COR-L47 (cell line): Measurements from ENCODE around the gene ACTMAP.
"Not testable (repeated sequence)": the region's sequence is repeated elsewhere in the genome, so short reads cannot be mapped to it uniquely, and the experiment has no call there.

Experiments used
- DNase-seq: peaks from one replicate; lab custom pipeline; 2025; lab: John Stamatoyannopoulos, UW

ACTMAP gene

DNA sequence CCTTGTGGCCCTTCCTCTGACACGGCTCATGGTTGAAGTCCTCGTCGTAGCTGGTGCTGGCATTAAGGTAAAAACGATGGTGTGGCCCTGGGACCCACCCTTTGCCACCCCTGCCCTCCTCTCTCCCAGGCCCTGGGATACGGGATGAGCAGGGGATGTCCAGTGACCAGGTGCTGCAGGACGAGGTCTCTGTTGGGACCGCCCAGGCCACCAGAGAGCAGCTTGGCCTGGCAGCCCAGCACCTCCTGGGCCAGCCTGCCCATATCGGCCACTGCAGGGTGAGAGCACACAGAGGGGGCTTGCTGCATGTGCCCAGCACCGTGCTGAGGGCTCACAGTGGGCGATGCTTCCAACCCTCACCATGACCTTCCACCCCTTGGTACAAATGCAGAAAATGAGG, 6.4 kb downstream of the ACTMAP start:
- DNase-seq, result no peak

DNA sequence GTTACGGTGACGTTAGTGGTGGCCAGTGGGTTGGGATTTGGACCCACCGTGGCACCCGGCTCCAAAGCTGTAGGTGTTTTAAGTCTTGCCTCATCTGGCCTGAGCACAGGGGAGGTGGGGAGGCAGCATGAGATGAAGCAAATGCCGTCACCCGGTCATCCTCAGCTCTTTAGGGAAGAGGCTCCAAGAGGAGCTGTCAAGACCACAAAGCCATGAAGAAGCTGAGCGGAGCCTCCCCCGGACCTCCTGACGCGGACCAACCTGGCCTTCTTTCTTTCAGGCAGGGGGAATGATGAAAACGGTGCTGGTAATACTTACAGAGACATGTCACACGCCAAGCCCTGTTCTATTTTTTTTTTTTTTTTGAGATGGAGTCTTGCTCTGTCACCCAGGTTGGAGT, 7.4 kb downstream of the ACTMAP start:
- DNase-seq, result no peak

DNA sequence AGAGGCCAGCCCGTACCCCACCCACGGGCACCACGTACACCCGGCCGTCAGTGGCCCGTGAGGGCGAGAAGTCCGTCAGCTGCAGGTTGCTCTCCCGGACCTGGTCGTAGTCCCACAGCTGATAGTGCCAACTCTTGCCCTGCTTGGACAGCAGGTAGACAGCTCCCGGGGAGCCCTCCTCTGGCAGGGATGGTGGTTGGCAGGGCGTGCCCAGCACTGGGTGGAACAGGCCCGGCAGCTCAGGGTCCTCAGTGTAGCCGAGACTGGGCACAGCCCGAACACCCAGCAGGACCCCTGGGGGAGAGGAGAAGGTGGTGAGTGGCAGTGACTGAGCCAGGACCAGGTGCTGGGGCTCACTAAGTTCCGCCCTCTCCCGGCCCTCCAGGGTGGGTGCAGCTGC, 7.8 kb downstream of the ACTMAP start:
- DNase-seq, result no peak

DNA sequence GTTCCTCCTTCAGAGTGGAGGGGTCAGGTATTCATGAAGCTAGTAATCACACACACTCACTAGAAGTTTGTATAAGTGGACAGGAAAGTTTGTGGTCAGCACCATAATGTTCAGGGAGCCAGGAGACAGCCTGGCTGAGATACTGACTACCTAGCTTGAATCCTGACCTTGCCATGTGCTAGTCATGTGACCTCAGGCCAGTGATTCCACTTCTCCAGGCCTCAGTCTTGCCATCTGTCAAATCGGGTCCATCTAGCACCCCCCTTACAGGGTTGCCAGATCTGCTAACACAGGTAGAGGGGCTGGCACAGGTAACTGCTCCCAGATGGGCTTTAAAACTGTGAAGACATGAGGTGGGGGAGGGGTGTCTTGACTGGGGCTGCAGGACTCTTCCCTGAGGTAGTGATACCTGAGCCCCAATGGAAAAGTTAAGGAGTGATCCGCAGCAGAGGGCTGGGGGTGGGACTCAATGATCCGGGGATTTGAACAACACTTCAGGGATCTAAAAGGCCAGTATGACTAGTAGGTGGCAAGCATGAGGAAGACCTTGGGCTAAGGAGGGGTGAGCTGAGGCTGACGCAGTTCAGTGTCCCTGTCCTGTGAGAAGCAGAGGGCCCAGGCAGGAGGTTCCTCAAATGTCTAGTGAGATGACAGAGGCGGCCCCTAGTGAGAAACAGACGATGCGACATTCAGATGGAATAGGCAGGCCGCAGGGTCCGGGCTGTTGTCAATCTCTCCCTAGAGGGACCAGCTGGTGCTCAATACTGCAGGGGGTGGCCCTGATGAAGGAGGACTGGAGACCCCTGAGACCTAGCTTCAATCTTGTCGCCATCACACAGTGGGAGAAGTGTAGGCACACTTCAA, 8.5 kb downstream of the ACTMAP start:
- no peak for DNase-seq

DNA sequence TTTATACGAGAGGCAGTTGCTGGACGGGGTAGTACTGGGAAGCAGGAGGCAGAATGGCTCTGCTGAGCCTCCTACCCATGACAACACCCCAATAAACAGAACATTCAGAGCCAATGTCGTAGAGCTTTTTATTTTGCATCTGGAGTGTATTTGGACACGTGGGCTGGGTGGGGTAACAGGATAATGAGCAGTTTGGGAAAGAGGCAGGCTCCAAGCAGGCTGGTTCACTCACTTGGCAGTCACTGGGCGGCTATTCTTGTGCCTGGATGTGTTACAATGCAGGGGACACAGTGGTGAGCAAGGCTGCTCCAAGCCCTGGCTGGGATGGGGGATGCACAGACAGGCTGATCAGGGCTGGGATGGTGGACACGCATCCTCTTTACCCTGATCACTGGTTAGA, 9.5 kb downstream of the ACTMAP start:
- no peak for DNase-seq

DNA sequence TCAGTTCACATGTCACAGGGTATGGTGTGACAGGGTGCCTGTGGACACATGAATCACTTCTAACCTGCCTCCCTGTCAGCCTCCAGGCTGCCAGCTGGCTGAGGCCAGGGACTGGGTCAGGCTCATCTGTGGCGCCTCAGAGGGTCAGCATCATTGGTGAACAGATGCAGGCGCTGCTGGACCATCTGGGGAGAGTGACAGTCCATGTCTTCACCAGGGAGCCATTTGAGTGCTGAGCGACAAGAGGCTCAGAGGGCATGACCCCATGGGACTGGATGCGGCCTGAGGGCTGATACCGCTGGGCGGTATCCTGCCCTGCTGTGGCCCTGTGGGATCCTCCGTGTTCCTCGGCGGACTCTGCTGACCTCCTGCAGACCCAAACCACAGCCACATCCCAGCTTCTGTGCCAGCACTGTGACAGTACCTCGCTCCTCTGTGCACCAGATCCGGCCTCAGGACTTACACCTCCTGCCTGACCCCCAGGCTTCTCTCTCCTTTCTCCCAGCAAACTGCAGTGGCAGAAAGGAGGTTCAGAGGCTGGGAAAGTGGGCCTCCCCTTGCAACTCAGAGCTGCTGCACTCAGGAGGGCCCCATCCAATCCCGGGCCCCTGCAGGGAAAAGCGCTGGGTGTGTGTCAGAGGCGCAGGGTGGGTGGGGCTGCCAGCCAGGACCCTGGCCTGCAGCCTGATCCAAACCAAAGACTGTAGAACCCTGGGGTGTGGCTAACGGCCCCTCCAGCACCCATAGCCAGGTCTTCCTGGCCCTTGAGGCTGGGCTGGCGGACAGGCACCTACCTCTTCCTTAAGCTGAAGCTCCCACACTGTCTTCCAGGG, 10.2 kb downstream of the ACTMAP start:
- no peak for DNase-seq

DNA sequence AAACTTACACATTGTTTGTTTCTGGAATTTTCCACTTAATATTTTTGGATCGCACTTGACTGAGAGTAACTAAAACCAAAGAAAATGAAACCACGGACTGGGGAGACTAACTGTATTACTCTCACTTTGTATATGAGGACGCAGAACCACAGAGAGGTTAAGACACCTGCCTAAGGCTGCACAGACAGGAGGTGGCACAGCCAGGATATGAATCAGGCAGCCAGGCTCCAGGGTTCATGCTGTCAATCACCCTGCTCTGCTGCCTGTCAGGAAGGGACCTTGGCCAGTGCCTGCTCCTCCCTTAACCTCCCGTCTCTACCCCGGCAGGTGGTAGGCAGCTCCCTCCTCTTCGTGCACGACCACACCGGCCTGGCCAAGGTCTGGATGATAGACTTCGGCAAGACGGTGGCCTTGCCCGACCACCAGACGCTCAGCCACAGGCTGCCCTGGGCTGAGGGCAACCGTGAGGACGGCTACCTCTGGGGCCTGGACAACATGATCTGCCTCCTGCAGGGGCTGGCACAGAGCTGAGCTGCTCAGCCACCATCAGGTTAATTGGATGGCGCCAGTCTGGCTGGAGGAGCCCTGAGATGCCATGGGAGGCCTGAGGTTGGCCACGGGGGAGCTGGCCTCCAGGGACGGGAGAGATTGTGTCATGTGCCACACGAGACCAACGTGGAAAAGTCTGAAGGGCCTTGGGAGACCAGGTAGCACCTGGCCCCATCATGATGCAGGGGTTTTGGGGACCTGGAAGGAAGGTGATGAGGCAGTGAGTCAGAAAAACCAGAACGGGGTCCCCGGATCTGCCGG, 11.0 kb downstream of the ACTMAP start:
- no peak for DNase-seq

DNA sequence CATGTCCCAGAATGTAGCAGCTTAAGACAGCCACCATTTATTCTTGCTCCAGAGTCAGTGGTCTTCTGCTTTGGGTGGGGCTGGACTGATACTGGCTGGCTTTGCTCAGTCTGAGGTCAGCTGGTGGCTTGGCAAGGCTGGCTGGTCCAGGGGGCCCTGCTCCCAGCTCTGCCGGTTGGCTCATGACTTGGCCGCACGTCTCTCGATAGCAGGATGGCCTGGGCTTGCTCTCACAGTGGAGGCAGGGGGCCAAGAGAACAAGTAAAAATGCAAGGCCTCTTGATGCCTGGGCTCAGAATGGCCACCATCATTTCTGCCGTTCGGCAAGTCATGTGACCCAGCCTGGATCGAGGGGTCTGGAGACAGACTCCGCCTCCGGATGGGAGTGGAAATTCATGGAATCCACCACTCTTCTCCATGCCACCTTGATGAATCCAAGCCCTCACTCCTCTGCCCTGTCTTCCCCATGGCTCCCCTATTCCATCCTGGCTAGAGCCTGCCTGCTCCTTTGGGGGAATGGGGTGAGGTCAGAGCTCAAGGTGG, 13.1 kb downstream of the ACTMAP start:
- DNase-seq, result no peak

DNA sequence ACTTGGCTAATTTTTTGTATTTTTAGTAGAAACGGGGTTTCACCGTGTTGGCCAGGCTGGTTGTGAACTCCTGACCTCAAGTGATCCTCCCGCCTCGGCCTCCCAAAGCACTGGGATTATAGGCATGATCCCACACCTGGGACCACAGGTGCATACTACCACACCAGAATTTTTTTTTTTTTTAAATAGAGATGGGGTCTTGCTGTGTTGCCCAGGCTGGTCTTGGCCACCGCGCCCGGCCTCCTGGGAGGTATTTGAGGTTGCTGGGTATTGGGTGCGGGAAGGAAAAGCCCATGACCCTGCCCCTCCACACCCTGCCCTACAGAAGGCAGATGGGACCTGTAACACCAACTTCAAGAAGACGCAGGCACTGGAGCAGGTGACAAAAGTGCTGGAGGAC, 13.6 kb downstream of the ACTMAP start:
- DNase-seq, result no peak

DNA sequence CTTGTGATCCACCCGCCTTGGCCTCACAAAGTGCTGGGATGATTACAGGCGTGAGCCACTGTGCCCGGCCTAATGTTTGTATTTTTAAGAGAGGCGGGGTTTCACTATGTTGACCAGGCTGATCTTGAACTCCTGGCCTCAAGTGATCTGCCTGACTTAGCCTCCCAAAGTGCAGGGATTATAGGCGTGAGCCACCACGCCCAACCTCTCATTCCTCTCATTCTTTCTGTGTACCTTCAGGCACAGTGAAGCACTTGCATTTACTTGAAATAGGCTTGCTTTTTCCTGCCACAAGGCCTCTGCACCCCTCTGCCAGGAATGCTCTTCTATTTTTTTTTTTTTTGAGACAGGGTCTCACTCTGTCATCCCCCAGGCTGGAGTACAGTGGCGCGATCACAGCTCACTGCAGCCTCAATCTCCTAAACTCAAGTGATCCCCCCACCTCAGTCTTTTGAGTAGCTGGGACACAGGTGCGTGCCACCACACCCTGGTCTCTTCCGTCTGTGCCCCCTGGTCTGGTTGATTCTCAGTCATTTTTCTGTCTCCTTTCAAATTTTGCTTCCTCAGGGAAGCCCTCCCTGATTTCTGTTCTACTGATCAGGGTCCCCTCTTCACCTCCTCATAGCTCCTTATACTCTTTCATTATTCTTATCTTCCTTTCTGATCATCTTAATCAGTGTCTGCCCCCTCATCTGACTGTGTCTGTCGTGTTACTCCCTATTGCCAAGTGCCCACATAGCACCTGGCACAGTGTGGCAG, 15.1 kb downstream of the ACTMAP start:
- DNase-seq, result no peak

DNA sequence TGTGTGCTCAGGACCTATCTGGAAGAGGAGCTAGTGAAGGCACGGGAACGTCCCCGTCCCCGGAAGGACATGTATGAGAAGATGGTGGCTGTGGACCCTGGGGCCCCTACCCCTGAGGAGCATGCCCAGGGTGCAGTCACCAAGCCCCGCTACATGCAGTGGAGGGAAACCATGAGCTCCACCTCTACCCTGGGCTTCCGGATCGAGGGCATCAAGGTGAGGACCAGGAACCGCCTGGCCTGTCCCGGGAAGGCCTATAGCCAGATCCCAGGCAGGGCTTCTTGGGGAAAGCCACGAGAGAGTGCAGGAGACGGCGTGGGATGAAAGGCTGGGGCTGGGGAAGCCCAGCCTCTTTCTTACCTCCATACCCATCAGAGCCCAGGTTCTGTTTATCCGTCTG, 17.1 kb downstream of the ACTMAP start:
- DNase-seq, result no peak

DNA sequence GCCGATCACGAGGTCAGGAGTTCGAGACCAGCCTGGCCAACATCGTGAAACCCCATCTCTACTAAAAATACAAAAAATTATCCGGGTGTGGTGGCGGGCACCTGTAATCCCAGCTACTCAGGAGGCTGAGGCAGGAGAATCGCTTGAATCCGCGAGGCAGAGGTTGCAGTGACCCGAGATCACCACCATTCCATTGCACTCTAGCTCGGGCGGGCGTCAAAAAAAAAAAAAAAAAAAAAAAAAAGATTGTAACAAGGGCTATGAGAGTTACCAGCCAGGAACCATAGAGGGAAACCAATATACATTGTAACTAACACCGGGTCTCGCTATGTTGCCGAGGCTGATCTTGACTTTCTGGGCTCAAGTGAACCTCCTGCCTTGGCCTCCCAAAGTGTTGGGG, 18.0 kb downstream of the ACTMAP start:
- not testable (repeated sequence) for DNase-seq

DNA sequence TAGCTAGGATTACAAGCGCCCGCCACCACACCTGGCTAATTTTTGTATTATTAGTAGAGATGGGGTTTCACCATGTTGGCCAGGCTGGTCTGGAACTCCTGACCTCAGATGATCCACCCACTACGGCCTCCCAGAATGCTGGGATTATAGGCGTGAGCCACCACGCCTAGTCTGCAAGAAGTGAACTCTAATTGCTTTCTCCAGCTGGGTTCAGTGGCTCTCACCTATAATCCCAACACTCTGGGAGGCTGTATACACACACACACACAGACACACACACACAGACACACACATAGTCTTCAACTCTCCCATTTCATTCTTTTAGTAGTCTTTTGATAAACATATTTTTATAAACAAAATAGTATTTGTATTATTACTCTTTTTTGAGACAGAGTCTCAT, 20.2 kb downstream of the ACTMAP start:
- not testable (repeated sequence) for DNase-seq

DNA sequence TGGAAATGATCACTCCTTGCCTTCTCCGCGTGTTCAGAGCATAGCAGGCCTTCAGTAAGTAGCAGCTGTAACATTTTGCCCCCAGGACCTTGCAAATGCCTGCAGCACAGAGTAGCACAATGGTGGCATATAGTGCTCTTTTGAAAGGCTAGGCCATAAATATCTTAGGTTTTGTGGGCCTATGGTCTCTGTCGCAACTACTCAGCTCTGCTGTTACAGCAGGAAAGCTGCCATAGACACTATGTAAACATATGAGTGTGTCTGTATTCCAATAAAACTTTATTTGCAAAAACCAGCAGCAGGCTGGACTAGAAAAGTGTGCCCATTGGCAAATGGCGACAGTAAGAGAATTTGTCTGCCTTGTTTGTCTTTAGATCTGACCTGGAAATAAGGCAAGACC, 24.0 kb downstream of the ACTMAP start:
- no peak for DNase-seq

DNA sequence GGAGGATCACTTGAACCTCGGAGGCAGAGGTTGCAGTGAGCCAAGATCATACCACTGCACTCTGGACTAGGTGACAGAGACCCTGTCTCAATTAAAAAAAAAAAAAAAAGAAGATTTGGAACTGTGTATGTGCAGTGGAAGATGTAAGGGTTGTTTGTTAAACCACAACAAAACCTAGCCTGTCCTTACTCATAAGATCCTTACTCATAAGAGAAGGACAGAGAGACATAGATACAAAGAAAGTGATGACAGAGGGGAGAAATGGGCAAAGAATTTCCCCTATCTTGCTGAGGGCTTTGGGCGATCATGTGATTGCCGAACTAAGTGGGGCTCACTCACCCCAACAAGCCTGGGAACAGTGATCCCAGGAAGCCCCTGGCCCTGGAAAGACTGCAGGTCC, 25.4 kb downstream of the ACTMAP start:
- no peak for DNase-seq

DNA sequence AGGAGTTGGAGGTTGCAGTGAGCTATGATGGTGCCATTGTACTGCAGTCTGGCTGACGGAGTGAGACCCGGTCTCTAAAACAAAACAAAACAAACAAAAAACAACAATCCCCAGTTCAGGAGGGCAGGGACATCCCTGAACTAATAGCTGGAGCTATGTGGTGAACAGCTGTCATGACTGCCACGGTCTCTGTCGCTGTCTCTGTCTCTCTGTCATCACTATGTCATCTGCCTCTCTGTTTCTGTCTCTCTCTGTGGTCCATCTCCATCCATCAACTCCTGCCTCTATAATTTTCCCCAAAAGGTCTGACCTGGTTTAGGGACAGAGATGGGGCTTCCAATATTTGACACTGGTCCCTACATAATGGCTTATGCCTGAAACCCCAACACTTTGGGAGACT, 26.0 kb downstream of the ACTMAP start:
- no peak for DNase-seq

DNA sequence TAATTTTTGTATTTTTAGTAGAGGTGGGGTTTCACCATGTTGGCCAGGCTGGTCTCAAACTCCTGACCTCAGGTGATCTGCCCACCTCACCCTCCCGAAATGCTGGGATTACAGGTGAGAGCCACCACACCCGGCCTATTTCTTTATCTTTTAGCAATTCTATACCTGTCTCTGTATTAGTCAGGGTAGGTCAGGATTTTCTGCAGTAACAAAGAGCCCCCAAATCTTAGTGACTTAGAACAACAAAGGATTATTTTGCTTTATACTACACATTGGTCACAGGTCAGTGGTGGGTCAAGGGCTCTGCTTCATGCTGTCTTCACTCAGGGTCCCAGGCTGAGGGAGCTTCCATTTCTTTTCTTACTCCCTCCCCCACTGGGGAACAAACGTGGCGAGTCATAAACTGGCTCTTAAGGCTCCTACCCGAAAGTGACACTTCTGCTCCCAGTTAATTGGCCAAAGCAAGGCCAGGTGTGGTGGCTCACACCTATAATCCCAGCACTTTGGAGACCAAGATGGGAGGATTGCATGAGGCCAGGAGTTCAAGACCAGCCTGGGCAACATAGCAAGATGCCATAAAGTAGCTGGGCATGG, 26.5 kb downstream of the ACTMAP start:
- no peak for DNase-seq

DNA sequence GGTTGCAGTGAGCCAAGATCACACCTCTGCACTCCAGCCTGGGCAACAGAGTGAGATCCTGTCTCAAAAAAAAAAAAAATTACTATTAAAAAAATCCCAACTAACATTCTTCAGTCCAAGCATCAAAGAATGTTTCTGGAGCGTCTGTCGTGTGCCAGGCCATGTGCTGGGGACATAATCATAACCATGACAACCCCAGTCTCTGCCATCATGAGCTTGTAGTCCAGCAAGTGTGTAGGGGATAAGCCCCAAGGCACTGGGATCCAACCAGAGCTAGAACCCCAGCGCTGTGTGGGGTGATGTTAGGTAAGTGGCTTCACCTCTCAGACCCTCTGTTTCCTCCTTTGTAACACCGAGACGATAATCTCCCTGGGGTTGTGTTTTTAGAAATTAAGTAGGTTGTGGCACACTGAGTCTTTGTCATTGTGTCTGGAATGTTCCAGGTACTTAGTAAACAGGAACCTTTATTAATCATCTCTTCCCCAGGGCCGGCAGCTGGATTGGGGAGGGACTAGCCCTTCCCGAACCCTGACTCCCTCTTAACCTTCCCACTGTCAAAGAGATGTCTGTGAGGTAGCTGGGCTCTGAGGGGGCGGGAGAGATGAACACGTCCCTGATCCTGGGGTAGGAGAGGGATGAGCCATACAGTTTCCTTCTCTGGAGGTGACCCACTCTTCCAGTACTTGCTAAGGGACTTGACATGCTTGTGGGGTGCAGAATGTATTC, 28.2 kb downstream of the ACTMAP start:
- DNase-seq, result no peak

DNA sequence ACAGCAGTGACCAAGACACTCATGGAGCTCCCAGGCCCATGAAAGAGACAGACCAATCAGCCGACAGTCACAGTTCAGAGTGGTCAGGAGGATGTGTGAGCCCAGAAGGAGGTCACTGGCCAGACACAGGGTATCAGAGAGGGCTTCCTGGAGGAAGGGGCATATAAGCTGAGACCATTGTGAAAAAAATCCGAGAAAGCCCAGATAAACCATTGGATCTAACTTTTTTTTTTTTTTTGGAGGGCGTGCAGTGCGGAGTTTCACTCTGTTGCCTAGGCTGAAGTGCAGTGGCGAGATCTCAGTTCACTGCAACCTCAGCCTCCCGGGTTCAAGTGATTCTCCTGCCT, 29.2 kb downstream of the ACTMAP start:
- DNase-seq, result no peak

DNA sequence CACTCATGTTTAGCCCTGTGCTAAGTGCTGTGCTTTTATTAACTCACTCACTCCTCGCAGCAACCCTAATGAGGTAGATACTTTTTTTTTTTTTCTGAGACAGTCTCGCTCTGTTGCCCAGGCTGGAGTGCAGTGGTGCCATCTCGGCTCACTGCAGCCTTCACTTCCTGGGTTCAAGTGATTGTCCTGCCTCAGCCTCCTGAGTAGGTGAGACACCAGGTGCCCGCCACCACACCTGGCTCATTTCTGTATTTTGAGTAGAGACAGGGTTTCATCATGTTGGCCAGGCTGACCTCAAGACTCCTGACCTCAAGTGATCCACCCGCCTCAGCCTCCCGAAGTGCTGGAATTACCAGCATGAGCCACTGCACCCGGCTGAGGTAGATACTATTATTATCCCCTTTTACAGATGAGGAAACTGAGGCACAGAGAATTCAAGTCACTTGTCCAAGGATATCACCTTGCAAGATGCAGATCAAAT, 30.8 kb downstream of the ACTMAP start:
- no peak for DNase-seq
